Neural cell (in vitro differentiated cells): Measurements from ENCODE around the gene PAPSS2.

Experiments
- CTCF ChIP-seq: fragments of 450-650 bp; IDR thresholded peaks from 2 replicates; pipeline ENCODE4 v1.5.1; 2014; ENCODE audit warnings: antibody characterized with exemption, mild to moderate bottlenecking, moderate library complexity; ENCODE audit not compliant: poor library complexity, severe bottlenecking
- MXI1 ChIP-seq: fragments of 450-650 bp; conservative IDR thresholded peaks from 2 replicates; pipeline ENCODE4 v1.6.1; 2014; ENCODE audit warnings: antibody characterized with exemption, mild to moderate bottlenecking; ENCODE audit not compliant: poor library complexity, severe bottlenecking
- RAD21 ChIP-seq: fragments of 450-650 bp; conservative IDR thresholded peaks from 2 replicates; pipeline ENCODE4 v1.6.1; 2014; ENCODE audit warnings: antibody characterized with exemption, mild to moderate bottlenecking, moderate library complexity
- REST ChIP-seq: IDR thresholded peaks from 2 replicates; pipeline ENCODE4 v1.6.1; 2012; ENCODE audit warnings: borderline replicate concordance
- SMC3 ChIP-seq: fragments of 450-650 bp; conservative IDR thresholded peaks from 2 replicates; pipeline ENCODE4 v1.6.1; 2014; ENCODE audit warnings: antibody characterized with exemption, mild to moderate bottlenecking, moderate library complexity; ENCODE audit not compliant: poor library complexity

DNA sequence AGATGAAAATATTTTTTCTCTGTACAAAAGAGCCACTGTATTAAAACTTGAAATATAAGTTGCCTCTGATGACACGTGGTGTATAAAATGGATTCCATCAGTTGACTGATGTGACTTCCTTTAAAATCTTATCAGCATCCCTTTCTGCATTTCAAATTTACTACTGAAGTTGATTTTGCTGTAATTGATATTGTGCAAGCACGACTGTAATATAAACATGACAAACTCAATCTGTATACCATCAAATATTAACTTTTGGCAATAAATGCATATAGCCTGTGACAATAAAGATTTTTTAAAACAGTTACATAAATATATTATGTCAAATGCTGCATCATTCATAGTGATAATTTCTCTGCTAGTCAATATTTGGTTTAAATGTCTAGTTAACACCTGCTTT lies 7.8 kb downstream of the PAPSS2 start:
- TF ChIP-seq CTCF: no peak
- no peak for TF ChIP-seq REST
- TF ChIP-seq SMC3: no peak
- no peak for TF ChIP-seq RAD21
- no peak for TF ChIP-seq MXI1
